ENCODE measurements around the gene MROH7.

Gene MROH7

GRCh38 chr1:54640361-54640760, 1.2 kb upstream of the MROH7 start:
- POLR2A ChIA-PET: no interaction called here
- TF ChIP-seq, protein P1, sequence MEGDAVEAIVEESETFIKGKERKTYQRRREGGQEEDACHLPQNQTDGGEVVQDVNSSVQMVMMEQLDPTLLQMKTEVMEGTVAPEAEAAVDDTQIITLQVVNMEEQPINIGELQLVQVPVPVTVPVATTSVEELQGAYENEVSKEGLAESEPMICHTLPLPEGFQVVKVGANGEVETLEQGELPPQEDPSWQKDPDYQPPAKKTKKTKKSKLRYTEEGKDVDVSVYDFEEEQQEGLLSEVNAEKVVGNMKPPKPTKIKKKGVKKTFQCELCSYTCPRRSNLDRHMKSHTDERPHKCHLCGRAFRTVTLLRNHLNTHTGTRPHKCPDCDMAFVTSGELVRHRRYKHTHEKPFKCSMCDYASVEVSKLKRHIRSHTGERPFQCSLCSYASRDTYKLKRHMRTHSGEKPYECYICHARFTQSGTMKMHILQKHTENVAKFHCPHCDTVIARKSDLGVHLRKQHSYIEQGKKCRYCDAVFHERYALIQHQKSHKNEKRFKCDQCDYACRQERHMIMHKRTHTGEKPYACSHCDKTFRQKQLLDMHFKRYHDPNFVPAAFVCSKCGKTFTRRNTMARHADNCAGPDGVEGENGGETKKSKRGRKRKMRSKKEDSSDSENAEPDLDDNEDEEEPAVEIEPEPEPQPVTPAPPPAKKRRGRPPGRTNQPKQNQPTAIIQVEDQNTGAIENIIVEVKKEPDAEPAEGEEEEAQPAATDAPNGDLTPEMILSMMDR (IDR thresholded peaks at IDR 0.05; ENCODE audit: insufficient read depth, low read length, missing control alignments): no peak
- H3K4me3 ChIP-seq (ENCODE audit: low read depth, low read length): no peak overlapping the region
- CTCF ChIA-PET: no interaction called here
- no peak for DNase-seq (ENCODE audit: low read depth, low spot score)

GRCh38 chr1:54643736-54644135, 2.1 kb downstream of the MROH7 start:
- CTCF ChIA-PET: no interaction called here
- TF ChIP-seq, protein P1 (IDR thresholded peaks at IDR 0.05; ENCODE audit: insufficient read depth, low read length, missing control alignments): no peak
- no peak for DNase-seq (ENCODE audit: low read depth, low spot score)
- H3K4me3 ChIP-seq (ENCODE audit: low read depth, low read length): no peak overlapping the region
- POLR2A ChIA-PET: no interaction called here

- TF ChIP-seq, protein P1 (IDR thresholded peaks at IDR 0.05; ENCODE audit: insufficient read depth, low read length, missing control alignments): no peak
These were observed 4.5 kb downstream of the MROH7 start for GRCh38 chr1:54645806-54646676.

GRCh38 chr1:54649130-54649898, 7.7 kb downstream of the MROH7 start:
- TF ChIP-seq, protein P1 (IDR thresholded peaks at IDR 0.05; ENCODE audit: insufficient read depth, low read length, missing control alignments): no peak
- CTCF ChIA-PET: no interaction called here
- POLR2A ChIA-PET: no interaction called here
- no peak overlapping the region for H3K4me3 ChIP-seq (ENCODE audit: low read depth, low read length)
- no peak for DNase-seq (ENCODE audit: low read depth, low spot score)

More at GRCh38 chr1:54645806-54646676, 4.5 kb downstream of the MROH7 start:
- POLR2A ChIA-PET: no interaction called here
- H3K4me3 ChIP-seq (ENCODE audit: low read depth, low read length): no peak overlapping the region
- no peak for DNase-seq (ENCODE audit: low read depth, low spot score)
- CTCF ChIA-PET: no interaction called here

DNA sequence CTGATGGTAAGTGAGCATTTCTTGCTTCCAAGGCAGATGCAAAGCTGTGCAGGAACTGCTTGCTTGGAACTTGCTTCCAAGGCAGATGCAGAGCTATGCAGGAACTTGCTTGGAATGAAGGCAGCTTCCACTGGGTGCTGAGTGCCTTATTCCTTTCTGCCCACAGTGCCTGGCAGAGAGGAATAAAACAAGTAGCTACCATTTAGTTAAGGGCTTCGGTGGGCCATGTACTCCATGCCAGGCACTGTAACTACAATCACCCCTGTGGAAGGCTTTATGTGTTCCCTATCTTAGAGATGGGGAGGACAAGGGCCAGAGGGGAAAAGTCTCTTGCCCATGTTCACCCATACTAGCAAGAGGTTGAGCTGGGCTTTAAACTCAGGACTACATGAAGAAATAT, 8.3 kb downstream of the MROH7 start:
- CTCF ChIA-PET: no interaction called here

GRCh38 chr1:54650417-54650816, 8.8 kb downstream of the MROH7 start:
- TF ChIP-seq, protein P1 (IDR thresholded peaks at IDR 0.05; ENCODE audit: insufficient read depth, low read length, missing control alignments): no peak
- CTCF ChIA-PET: no interaction called here
- H3K4me3 ChIP-seq (ENCODE audit: low read depth, low read length): no peak overlapping the region
- DNase-seq (ENCODE audit: low read depth, low spot score): no peak
- POLR2A ChIA-PET: no interaction called here

More for the DNA sequence above, 8.3 kb downstream of the MROH7 start:
- no peak for DNase-seq (ENCODE audit: low read depth, low spot score)
- POLR2A ChIA-PET: no interaction called here
- H3K4me3 ChIP-seq (ENCODE audit: low read depth, low read length): no peak overlapping the region
- TF ChIP-seq, protein P1 (IDR thresholded peaks at IDR 0.05; ENCODE audit: insufficient read depth, low read length, missing control alignments): no peak
